CD1c-positive myeloid dendritic cell (primary cell): ENCODE data around the gene IGF2BP3.
"Not testable (repeated sequence)": the region's sequence is repeated elsewhere in the genome, so short reads cannot be mapped to it uniquely, and the experiment has no call there.

Experiments
- DNase-seq: peaks from one replicate; pipeline ENCODE4 v3.0.0-alpha.2; 2016; ENCODE audit errors: extremely low spot score

Gene IGF2BP3

GRCh38 chr7:23341846-23342598 lies 128.3 kb downstream of the IGF2BP3 start:
- DNase-seq, result no peak

DNA sequence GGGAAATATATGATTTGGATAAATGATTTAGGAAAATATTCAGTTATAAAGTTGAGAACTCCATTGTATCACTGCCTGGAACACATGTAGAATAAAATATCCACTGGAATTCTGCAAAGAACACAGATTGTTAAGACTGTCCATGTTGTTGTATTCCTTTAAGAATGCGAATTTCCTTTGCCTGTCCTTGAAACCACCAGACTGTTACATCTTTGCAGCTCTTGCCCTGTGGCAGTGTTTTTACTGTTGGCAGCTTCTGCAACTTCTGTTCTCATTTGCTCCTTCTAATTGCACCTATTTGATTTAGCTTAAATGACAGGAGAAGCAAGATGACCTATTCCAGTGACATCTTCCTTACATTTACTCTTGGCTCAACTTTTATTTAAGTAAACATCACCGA lies 131.4 kb downstream of the IGF2BP3 start:
- DNase-seq, result no peak

DNA sequence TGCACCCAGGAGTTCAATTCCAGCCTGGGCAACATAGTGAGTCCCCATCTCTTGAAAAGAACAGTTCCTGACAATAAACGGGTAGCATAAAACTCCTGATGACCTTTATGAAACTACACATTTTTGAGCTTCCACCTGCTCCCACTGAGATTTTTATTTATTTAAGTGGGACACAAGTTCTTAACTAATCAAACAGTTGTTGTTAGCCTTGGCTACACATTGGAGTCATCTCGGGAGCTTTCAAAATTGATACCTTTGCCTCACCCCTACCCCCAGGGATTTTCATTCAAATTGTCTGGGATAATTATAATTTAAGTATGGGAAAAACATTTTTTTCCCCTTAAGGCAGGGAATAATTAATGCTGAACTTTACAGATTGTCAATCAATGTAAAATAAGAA lies 131.9 kb downstream of the IGF2BP3 start:
- DNase-seq, result no peak

DNA sequence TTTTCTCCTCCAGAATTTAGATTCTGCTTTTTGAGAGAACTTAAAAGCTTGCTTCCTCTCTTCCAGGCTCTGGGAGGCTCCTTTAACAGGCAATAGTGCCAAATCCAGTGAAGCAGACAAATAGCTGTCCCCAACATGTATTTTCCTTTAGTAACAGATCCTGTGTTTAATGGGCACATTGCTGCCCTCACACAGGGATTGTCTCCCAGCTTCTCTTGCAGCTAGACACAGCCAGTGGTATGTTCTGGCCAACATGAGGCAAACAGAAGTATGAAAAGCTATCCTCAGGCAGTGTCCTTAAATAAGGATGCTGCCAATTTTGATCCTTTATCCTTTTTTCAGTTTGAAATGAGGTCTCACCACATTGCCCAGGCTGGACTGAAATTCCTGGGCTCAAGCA lies 132.9 kb downstream of the IGF2BP3 start:
- DNase-seq, result no peak

GRCh38 chr7:23336799-23337283 lies 133.4 kb downstream of the IGF2BP3 start:
- no peak for DNase-seq

- no peak for DNase-seq
These were observed 134.2 kb downstream of the IGF2BP3 start for GRCh38 chr7:23336086-23336485.

- DNase-seq, result no peak
These were observed 134.7 kb downstream of the IGF2BP3 start for GRCh38 chr7:23335621-23336020.

- DNase-seq, result no peak
These were observed 135.2 kb downstream of the IGF2BP3 start for GRCh38 chr7:23335136-23335535.

- no peak for DNase-seq
These were observed 135.7 kb downstream of the IGF2BP3 start for GRCh38 chr7:23334482-23335056.

DNA sequence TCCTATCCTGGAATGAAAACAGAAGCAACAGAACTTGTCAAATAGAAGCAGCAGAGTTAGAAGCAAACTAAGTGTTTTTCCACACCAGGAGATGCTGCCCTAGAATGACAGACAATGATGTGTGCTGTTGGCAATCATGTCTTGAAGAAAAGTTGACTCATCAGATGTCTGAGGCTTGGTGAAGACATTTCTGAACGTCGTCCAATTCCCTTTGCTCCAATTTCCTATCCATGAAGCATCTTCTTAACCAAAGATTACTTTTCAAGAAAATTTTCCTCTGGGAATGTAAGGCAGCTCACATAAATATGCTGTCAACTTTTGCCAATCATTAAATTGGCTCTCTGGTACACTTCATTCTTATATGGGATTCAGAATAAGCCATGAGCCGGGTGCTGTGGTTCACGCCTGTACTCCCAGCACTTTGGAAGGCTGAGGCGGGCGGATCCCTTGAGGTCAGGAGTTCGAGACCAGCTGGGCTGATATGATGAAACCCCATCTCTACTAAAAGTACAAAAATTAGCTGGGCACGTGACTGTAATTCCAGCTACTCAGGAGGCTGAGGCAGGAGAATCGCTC lies 136.5 kb downstream of the IGF2BP3 start:
- DNase-seq, result no peak

- DNase-seq, result no peak
These were observed 137.2 kb downstream of the IGF2BP3 start for GRCh38 chr7:23332910-23333612.

DNA sequence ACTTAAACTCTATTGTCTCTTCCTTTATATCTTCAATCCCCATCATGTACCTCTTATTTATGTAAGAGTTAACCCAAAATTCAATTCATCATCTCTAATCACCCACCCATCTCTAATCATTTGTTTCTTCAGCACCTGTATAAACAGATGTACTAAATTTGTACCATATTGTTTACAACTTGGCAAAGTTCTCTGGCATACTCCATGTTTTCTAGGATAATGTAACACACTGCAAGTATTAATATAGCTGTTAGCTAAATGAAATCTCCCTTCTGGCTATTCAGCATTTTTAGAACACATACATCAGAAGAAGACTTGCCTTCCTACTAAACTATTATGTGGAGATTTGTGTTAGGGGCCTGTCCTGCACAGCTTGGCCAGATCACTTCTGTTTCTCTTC lies 138.1 kb downstream of the IGF2BP3 start:
- no peak for DNase-seq

DNA sequence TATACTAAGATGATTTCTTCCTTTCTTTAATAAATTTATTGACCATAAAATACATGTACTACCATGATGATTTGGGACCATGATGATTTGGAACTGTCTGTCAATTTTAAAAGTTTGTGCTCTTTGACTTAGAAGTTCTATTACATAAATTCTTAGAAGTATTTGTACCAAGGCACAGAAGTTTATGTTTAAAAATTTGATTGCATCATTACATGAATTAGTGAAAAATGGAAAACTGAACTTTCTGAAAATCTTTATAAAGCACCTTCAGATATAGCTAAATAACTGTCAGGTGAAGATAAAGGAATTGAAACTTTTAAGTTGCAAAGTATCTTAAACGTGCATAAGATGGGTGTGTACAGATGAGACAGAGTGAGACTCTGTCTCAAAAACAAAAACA lies 139.2 kb downstream of the IGF2BP3 start:
- no peak for DNase-seq

GRCh38 chr7:23315366-23315765 lies 154.9 kb downstream of the IGF2BP3 start:
- no peak for DNase-seq

- DNase-seq, result not testable (repeated sequence)
These were observed 158.2 kb downstream of the IGF2BP3 start for GRCh38 chr7:23312141-23312540.

- no peak for DNase-seq
These were observed 161.5 kb downstream of the IGF2BP3 start for GRCh38 chr7:23308754-23309153.

DNA sequence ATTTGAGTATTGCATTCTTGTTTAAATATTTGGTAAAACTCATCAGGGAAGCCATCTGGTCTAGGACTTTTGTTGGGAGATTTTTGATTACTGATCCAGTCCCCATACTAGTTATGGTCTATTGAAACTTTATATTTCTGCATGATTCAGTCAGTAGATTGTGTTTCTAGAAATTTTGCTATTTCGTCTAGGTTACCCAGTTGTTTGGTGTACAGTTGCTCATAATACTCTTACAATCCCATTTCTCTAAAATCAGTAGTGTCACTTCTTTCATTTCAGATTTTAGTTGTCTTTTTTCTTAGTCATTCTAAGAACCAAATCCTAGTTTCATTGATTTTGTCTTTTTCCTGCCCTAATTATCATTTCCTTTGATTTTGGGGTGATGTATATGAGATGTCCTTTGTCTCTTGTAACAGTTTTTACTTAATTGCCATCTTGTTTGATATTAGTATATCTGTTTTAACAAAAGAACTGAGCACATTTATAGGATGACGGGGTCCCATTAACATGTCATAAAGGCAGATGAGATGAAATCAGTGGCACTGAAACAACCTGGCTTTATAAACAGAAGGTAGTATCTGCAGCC lies 163.3 kb downstream of the IGF2BP3 start:
- no peak for DNase-seq

GRCh38 chr7:23299770-23300300 lies 170.5 kb downstream of the IGF2BP3 start:
- DNase-seq, result no peak

GRCh38 chr7:23298885-23299769 lies 171.2 kb downstream of the IGF2BP3 start, which contains the start of gene MALSU1:
TSS of gene MALSU1 (plus strand) at chr7:23299339. CDS start at chr7:23299353, 14 bp downstream.
- peak; percentile 100 for DNase-seq

GRCh38 chr7:23298141-23298881 lies 172.0 kb downstream of the IGF2BP3 start:
- no peak for DNase-seq
